Measurements from ENCODE around the gene NCR1. TPM values are rescaled to one million over a fixed set of nuclear protein-coding genes. Genes with fewer than 3 reads are reported as not detected.
"Not testable (repeated sequence)": the region's sequence is repeated elsewhere in the genome, so short reads cannot be mapped to it uniquely, and the experiment has no call there.

The NCR1 gene, protein sequence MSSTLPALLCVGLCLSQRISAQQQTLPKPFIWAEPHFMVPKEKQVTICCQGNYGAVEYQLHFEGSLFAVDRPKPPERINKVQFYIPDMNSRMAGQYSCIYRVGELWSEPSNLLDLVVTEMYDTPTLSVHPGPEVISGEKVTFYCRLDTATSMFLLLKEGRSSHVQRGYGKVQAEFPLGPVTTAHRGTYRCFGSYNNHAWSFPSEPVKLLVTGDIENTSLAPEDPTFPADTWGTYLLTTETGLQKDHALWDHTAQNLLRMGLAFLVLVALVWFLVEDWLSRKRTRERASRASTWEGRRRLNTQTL
- total RNA-seq: not detected in 2 replicates

DNA sequence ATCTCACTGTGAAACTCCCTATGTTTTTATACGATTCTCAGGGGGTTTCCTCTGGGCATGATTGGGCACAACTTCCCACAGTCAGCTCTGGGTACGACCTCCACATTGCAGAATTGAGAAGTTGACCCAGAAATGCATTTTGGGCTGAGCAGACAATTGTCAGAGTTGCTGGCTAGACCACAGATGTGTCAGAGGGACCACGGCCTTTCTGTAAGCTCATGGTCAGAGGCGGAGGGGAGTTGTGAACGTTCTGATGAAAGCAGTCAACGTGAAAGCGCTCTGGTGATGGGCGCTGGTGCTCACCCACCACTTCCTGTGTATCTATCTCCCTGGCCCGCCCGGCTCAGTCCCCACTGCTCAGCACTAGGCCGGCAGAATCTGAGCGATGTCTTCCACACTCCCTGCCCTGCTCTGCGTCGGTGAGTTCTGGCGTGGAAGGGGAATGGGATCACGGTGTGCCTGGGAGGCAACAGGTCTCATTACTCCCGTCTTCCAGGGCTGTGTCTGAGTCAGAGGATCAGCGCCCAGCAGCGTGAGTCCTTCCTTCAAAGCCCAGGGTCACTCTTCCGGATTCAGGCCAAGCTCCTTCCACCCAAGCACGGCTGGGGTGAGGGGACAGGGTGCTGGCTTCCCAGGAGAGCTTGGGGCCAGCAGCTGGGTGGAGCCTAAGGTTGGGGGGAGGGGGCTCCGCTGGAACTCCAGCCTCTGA lies at the start of gene NCR1:
TSS of gene NCR1 (plus strand) at position 346 of the 709 bp plus-strand sequence. CDS start at position 386, 40 bp downstream.
- DNase-seq (ENCODE audit: low read depth in 2 of 2): no peak

DNA sequence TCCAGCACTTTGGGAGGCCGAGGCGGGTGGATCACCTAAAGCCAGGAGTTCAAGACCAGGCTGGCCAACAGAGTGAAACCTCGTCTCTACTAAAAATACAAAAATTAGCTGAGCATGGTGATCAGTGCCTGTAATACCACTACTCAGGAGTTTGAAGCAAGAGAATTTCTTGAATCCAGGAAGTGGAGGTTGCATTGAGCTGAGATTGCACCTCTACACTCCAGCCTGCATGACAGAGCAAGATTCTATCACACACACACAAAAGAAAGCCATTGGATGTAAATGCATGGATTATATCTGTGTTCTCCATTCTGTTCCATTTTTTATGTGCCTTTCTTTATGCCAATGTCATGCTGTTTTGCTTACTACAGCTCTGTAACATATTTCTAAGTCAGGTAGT lies 47.5 kb upstream of the NCR1 start:
- DNase-seq (ENCODE audit: low read depth in 2 of 2): not testable (repeated sequence)

DNA sequence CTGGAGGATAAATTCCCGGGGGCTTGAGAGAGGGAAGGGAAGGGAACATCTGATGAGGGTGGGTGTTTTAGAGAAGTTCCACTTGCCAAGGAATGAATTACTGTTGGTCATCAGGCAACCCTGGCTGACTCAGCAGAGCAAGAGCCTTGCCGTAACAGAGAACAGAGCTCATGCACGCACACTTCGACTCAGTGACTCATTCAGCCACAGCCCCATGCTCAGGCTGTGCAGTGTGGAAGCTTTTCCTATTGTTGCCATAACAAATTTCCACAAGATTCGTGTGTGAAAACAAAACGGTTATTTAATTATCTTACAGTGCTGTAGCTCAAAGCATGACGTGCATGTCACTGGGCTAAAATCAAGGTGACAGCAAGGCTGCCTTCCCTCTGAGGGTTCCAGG lies 46.5 kb upstream of the NCR1 start:
- DNase-seq (ENCODE audit: low read depth in 2 of 2): not testable (repeated sequence)

DNA sequence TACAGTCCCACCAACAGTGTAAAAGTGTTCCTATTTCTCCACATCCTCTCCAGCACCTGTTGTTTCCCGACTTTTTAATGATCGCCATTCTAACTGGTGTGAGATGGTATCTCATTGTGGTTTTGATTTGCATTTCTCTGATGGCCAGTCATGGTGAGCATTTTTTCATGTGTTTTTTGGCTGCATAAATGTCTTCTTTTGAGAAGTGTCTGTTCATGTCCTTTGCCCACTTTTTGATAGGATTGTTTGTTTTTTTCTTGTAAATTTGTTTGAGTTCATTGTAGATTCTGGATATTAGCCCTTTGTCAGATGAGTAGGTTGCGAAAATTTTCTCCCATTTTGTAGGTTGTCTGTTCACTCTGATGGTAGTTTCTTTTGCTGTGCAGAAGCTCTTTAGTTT lies 42.5 kb upstream of the NCR1 start:
- DNase-seq (ENCODE audit: low read depth in 2 of 2): not testable (repeated sequence)

DNA sequence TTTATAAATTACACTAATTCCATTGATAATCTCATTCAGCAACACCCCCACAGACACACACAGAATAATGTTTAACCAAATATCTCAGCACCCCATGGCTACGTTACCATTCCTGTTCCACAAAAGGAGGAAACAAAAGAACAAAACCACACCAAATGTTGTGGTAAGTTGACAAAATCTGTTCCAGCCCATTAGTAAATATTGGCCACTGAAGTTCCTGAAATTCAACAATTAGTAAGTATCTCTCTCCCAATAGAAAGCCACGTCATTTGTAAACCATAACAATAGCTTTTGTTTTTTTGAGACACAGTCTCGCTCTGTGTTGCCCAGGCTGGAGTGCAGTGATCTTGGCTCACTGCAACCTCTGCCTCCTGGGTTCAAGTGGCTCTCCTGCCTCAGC lies 34.3 kb upstream of the NCR1 start:
- DNase-seq (ENCODE audit: low read depth in 2 of 2): no peak

DNA sequence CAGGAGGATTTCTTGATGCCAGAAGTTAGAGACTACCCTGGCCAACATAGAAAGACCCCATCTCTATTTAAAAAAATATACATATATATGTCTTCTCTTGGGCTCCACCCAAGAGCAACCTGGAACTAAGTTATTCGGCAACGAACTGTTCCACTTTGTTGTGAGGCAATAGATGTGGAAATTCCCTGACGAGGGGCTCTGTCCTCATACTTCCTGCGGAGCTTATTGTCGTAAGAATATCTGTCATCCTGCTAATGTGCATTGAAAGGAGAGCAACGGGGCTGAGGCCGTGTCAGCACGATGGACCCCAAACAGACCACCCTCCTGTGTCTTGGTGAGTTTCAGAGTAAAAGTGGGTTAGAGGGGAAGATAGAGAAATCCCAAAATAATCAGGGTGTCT lies 32.0 kb upstream of the NCR1 start, which contains the start of gene FCAR:
TSS of gene FCAR (plus strand) at position 246 of the 400 bp plus-strand sequence. CDS start at position 301, 55 bp downstream.
- DNase-seq (ENCODE audit: low read depth in 2 of 2): no peak

DNA sequence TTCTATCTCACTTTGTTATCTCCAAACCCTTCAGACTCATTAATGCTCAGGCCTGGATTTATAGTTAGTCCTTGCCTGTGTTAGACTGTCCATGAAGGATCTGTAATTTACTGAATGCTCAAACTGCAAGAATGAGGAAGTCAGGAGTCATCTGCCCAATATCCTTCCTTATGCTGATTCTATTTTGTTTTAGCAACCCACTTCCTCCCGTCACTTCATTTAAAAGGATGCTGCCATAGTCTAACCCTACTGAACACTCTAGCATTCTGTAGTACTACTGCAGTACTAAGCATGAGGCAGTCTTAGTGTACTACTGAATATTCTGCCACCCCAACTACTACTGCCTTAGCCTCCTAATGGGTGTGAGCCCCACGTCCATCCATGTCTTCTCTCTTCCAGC lies 30.4 kb upstream of the NCR1 start:
- DNase-seq (ENCODE audit: low read depth in 2 of 2): no peak

DNA sequence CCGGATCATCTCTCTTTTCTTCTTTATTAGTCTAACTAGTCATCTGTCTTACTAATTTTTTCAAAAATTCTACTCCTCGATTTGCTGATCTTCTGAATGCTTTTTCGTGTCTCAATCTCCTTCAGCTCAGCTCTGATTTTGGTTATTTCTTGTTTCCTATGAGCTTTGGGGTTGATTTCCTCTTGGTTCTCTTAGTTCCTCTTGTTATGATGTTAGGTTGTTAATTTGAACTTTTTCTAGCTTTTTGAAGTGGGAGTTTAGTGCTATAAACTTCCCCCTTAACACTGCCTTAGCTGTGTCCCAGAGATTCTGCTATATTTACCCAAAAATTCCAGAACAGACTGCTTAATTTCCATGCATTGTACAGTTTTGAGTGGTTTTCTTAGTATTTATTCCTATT lies 28.5 kb upstream of the NCR1 start:
- no peak for DNase-seq (ENCODE audit: low read depth in 2 of 2)

DNA sequence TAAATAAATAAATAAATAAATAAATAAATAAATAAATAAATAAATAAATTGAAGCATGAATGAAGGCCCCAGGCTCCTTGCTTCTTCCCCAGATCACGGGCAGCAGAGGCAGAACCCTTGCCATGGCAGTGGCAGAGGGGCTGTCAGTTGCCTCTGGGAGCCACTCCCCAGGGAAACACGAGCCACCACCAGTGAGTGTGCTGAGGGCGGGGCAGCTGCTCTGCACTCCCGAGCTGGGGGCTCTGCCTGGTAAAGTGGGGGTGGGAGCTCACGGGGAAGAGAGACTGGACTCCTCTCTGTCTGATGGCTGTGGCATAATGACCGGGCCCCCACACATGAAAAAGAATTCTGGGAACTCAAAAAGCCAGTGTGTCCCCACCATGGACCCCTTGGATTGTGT lies 24.1 kb upstream of the NCR1 start:
- DNase-seq (ENCODE audit: low read depth in 2 of 2): no peak

DNA sequence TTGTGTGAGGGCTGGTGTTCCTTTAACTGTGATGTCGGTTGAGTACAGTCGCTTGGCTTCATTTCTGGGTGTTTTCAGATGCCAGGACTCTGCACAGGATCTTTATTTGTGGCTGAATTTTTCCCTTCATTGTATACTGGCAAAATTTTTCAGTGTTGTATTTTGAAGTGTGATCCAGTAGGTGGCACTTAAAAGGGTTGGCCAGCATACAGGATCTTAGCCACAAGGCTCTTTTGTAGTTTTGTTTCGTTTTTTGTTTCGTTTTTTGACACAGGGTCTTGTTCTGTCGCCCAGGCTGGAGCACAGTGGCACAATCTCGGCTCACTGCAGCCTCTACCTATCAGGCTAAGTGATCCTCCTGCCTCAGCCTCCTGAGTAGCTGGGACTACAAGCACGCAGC lies 23.2 kb upstream of the NCR1 start:
- peak in 1 of 2 donors; percentile 35 for DNase-seq (ENCODE audit: low read depth in 2 of 2)

DNA sequence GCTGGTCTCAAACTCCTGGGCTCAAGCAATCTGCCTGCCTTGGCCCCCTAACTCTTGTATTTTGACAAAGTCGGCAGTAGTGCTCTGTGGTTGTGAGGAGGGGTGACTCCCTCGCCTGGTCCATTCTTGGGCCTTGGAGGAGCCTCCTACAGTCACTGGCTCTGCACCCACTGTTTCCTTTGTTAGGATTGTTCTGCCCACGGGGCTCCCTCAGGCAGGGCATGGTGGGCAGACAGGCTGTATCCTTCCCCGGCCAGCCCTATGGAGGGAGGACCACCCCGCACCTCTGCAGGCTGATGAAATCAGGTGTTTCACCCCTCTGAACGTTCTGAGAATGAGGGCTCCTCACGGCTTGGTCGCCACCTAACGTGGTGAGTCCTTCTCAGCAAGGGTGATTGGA lies 22.7 kb upstream of the NCR1 start:
- no peak for DNase-seq (ENCODE audit: low read depth in 2 of 2)

DNA sequence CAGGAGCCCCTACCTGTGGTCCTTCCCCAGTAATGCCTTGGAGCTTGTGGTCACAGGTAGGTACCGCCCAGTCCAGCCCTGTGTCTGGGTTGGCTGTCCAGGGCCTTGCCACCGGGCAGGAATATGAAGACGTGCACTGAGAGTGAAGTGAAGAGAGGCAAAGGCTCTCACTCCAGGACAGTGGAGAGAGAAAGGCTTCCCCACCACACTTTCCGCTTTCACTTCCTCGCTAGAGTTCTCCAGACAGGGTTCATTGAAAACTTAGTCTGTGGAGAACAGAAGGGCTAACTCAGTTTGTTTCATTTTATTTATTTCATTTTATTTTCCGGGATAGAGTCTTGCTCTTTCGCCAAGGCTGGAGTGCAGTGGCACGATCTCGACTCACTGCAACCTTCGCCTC lies 17.7 kb upstream of the NCR1 start:
- no peak for DNase-seq (ENCODE audit: low read depth in 2 of 2)

DNA sequence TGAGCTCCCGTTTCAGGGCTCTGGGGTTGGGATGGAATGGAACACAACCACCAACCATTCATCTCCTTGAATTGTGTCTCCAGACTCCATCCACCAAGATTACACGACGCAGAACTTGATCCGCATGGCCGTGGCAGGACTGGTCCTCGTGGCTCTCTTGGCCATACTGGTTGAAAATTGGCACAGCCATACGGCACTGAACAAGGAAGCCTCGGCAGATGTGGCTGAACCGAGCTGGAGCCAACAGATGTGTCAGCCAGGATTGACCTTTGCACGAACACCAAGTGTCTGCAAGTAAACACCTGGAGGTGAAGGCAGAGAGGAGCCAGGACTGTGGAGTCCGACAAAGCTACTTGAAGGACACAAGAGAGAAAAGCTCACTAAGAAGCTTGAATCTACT lies 16.4 kb upstream of the NCR1 start:
- DNase-seq (ENCODE audit: low read depth in 2 of 2): no peak

DNA sequence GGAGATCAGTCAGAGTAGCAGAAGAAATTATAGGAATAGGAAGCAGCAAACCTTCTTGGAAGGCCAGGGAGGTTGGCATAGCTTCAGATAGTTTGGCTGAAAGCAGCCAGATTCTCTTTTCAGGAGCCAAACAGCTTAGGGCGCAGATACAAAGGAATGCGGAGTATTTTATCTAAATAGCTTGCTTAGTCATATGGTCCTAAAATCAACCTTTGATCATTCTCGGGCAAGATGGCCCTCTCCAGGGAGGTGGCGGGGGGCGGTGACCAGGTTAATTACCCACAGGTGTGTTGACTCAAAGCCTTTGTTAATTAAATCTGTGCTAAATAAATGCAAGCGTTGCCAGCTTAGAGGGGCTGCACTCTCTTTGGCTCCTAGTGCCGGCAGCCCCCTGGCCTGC lies 12.5 kb upstream of the NCR1 start:
- DNase-seq (ENCODE audit: low read depth in 2 of 2): no peak

DNA sequence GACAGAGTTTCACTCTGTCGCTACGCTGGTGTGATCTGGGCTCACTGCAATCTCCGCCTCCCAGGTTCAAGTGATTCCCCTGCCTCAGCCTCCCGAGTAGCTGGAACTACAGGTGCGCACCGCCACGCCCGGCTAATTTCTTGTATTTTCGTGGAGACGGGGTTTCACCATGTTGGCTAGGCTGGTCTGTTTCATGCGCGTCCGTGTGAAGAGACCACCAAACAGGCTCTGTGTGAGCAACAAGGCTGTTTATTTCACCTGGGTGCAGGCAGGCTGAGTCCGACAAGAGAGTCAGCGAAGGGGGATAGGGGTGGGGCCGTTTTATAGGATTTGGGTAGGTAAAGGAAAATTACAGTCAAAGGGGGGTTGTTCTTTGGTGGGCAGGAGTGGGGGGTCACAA lies 11.8 kb upstream of the NCR1 start:
- not testable (repeated sequence) for DNase-seq (ENCODE audit: low read depth in 2 of 2)

DNA sequence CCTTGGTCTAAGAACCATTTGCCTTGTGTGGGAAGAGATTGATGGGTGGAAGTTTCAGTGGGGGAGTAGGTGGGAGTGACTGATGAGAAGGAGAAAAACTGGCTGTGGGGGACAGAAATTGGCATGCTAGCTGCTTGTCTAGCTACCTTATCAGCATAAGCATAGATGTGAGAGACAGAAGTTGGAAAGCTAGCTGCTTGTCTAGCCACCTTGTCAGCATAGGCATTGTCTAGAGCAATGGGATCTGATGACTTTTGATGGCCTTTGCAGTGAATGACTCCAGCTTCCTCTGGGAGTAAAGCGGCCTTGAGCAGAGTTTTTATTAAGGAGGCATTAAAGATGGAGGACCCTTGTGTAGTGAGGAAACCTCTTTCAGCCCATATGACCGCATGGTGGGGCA lies 9.9 kb upstream of the NCR1 start:
- no peak for DNase-seq (ENCODE audit: low read depth in 2 of 2)

DNA sequence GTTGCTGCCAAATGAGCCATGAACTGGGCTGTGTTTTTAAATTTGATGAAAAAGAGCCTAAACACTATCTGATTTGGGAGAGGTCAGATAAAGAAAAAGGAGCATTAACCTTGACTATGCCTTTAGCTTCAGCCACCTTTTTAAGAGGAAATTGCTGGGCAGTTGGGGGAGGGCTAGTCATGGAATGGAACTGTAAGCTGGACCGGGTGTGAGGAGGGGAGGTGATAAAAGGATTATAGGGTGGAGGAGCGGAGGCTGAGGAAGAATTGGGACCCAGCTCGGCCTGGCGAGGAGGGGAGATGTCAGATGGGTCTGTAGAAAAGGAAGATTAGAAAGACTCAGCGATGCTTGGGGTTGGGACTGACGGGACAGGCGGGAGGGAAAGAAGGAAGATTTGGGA lies 7.3 kb upstream of the NCR1 start:
- not testable (repeated sequence) for DNase-seq (ENCODE audit: low read depth in 2 of 2)

DNA sequence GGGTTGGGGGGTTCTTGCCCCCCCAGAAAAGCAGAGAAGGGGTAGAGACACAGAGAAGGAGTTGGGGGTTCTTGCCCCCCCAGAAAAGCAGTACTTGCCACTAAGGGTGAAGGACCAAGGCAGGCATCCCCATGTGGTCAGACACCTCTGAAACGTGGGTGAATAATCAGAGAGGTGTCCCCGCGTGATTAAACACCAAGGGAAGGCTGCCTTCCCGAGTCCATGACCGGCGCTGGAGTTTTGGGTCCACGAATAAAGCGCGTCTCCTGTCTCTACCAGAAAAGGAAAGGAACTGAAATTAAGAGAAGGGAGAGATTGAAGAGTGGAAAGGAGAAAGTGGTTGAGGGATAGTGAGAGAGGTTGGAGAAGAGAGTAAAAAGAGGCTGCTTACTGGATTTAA lies 6.3 kb upstream of the NCR1 start:
- not testable (repeated sequence) for DNase-seq (ENCODE audit: low read depth in 2 of 2)

DNA sequence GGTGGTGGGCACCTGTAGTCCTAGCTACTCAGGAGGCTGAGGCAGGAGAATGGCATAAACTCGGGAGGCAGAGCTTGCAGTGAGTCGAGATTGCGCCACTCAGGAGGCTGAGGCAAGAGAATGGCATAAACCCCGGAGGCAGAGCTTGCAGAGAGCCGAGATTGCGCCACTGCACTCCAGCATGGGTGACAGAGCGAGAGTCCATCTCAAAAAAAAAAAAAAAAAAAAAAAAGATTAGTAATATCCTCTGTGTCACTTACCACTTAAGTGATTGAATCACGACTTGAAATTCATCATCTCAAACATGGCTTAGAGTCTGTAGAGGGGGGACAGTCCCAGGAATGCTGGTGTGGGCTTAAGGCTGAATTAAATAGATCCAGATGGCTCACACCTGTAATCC lies 4.8 kb upstream of the NCR1 start:
- DNase-seq (ENCODE audit: low read depth in 2 of 2): not testable (repeated sequence)

DNA sequence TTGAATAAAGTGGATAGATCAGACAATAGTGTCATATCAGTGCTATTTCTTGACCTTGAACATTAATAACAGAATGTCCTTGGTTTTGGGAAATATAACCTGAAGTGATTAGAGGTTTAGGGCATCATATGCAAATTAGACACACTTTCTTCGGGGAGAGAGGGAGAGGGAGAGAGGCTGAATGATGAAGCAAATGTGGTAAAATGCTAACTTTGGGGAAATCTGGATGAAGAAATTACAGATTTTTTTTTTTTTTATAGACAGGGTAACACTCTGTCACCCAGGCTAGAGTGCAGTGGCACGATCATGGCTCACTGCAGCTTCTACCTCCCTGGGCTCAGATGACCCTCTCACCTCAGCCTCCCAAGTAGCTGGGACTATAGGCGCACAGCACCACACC lies 3.9 kb upstream of the NCR1 start:
- DNase-seq (ENCODE audit: low read depth in 2 of 2): no peak

DNA sequence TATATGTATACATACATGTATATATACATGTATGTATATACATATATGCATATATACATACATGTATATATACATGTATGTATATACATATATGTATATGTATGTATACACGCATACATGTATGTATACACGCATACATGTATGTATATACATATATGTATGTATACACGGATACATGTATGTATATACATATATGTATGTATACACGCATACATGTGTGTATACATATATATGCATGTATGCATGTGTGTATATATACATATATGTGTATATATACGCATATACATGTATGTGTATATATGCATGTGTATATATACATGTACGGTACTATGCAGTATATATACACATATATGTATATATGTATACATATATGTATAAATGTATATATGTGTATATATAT lies 2.6 kb upstream of the NCR1 start:
- no peak for DNase-seq (ENCODE audit: low read depth in 2 of 2)

DNA sequence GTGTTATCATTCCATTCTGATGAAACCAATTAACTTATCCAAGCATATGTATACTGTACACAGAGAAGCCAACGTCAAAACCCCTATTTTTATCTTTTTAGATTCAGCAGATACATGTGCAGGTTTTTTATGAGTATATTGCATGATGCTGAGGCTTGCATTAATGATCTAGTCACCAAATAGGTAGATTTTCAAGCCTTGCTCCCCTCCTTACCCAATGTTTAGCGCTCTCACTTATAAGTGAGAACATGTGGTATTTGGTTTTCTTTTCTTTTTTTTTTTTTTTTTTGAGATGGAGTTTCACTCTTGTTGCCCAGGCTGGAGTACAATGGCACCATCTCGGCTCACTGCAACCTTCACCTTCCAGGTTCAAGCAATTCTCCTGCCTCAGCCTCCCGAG lies 1.7 kb upstream of the NCR1 start:
- DNase-seq (ENCODE audit: low read depth in 2 of 2): not testable (repeated sequence)

DNA sequence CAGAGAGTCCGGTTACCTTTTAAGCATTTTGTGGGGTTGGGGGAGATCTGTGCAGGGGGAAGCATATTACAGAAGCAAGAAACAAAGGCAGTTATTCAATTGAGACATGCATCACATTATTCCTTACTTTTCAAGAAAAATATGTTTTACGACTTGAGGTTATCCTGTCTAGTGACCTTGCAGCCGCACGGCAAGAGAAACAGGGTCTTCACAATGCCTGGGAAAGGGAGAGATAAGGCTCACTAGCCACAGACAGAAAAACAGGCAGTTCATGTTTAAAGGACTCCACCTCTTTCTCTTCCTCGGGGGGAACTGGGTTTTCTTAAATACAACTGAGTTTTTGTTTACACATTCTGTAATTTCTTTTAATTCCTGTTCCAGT lies 536 bp upstream of the NCR1 start:
- DNase-seq (ENCODE audit: low read depth in 2 of 2): no peak

All from lung microvascular endothelial cell (primary cell).